Measurements from ENCODE around the gene SEMA3D. TPM values are rescaled to one million over a fixed set of nuclear protein-coding genes. Genes with fewer than 3 reads are reported as not detected.

Gene SEMA3D
- polyA plus RNA-seq, 1 donor from 2014 or later: 1.6 TPM

DNA sequence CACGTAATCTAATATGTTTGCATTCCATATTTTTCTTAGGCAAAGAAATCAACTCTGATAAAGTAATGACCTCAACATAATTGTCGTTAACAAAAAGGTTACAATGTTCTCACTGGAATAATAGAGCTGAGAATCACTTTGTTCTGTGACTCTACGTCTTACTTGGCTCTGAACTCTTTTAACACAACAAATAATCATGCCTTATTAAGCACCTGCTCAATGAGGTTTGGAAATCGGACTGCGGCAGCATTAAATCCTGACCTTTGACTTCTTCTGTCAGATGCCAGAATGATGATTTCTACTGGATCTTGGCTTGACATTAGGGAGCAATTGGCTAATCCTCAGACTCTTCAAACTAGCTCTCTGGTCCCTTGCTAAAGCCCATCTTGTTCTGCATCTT is 233.6 kb downstream of the SEMA3D start:
- H3F3A ChIP-seq (ENCODE audit: insufficient read depth, low read length, poor library complexity, severe bottlenecking): no peaks in the 10 kb centered on the region
- no peaks in the 10 kb centered on the region for H3K36me3 ChIP-seq (ENCODE audit: insufficient read depth, low read length)
- no peak overlapping the region for H2AFZ ChIP-seq (ENCODE audit: low read depth, low read length)
- H3K9me2 ChIP-seq (ENCODE audit: insufficient read depth, low read length): no peaks in the 10 kb centered on the region
- no peak overlapping the region for H3K4me2 ChIP-seq (ENCODE audit: low read length)
- no peak overlapping the region for H3K9ac ChIP-seq (ENCODE audit: low read length)
- no peaks in the 10 kb centered on the region for H3K9me3 ChIP-seq (ENCODE audit: low read length)
- no peaks in the 10 kb centered on the region for H4K20me1 ChIP-seq (ENCODE audit: insufficient read depth)
- no peak for TF ChIP-seq RAD21 (conservative IDR thresholded peaks at IDR 0.05)
- TF ChIP-seq MXI1 (conservative IDR thresholded peaks at IDR 0.05; ENCODE audit: poor library complexity, severe bottlenecking): no peak
- no peaks in the 10 kb centered on the region for H3K79me2 ChIP-seq (replicated peaks; ENCODE audit: insufficient read depth, low read length)
- no peak overlapping the region for H3K4me3 ChIP-seq (ENCODE audit: low read length)
- H3K27me3 ChIP-seq (ENCODE audit: insufficient read depth, low read depth, low read length): no peaks in the 10 kb centered on the region
- no peak overlapping the region for H3K27ac ChIP-seq (ENCODE audit: low read length)

DNA sequence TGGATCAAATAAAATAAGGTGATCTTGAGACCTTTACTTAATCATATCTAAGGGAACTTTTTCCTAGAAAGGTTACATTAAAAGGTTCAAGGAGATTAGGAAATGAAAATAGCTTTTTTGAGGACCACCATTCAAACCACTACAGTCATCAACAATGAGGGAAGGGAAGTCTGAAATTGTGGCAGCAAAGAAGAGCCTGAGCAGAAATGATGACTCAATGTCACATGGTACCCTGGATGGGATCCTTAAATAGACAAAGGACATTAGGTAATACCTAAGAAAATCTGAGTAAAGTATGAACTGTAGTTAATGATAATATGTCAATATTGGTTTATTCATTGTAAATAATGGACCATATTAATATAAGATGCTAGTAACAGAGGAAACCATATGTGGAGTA is 236.0 kb downstream of the SEMA3D start:
- no peak overlapping the region for H2AFZ ChIP-seq (ENCODE audit: low read depth, low read length)
- no peak overlapping the region for H3K4me2 ChIP-seq (ENCODE audit: low read length)
- H3K27ac ChIP-seq (ENCODE audit: low read length): no peak overlapping the region
- no peak overlapping the region for H3K9ac ChIP-seq (ENCODE audit: low read length)
- H4K20me1 ChIP-seq (ENCODE audit: insufficient read depth): no peaks in the 10 kb centered on the region
- no peaks in the 10 kb centered on the region for H3K27me3 ChIP-seq (ENCODE audit: insufficient read depth, low read depth, low read length)
- no peaks in the 10 kb centered on the region for H3K9me3 ChIP-seq (ENCODE audit: low read length)
- H3F3A ChIP-seq (ENCODE audit: insufficient read depth, low read length, poor library complexity, severe bottlenecking): no peaks in the 10 kb centered on the region
- no peak overlapping the region for H3K4me3 ChIP-seq (ENCODE audit: low read length)
- no peaks in the 10 kb centered on the region for H3K79me2 ChIP-seq (replicated peaks; ENCODE audit: insufficient read depth, low read length)
- H3K9me2 ChIP-seq (ENCODE audit: insufficient read depth, low read length): no peaks in the 10 kb centered on the region
- H3K36me3 ChIP-seq (ENCODE audit: insufficient read depth, low read length): no peaks in the 10 kb centered on the region
- TF ChIP-seq TAF1 (IDR thresholded peaks at IDR 0.05; ENCODE audit: low read depth) (no peak), POLR2AphosphoS5 (IDR thresholded peaks at IDR 0.05) (no peak), EP300 (conservative IDR thresholded peaks at IDR 0.05; ENCODE audit: poor library complexity, severe bottlenecking) (no peak), RAD21 (conservative IDR thresholded peaks at IDR 0.05) (no peak), MXI1 (conservative IDR thresholded peaks at IDR 0.05; ENCODE audit: poor library complexity, severe bottlenecking) (no peak), SMC3 (conservative IDR thresholded peaks at IDR 0.05; ENCODE audit: poor library complexity) (no peak), EZH2 (IDR thresholded peaks at IDR 0.05; ENCODE audit: borderline replicate concordance, insufficient read depth, low read length, poor library complexity, severe bottlenecking) (no peak)
- TF ChIP-seq, protein P1, sequence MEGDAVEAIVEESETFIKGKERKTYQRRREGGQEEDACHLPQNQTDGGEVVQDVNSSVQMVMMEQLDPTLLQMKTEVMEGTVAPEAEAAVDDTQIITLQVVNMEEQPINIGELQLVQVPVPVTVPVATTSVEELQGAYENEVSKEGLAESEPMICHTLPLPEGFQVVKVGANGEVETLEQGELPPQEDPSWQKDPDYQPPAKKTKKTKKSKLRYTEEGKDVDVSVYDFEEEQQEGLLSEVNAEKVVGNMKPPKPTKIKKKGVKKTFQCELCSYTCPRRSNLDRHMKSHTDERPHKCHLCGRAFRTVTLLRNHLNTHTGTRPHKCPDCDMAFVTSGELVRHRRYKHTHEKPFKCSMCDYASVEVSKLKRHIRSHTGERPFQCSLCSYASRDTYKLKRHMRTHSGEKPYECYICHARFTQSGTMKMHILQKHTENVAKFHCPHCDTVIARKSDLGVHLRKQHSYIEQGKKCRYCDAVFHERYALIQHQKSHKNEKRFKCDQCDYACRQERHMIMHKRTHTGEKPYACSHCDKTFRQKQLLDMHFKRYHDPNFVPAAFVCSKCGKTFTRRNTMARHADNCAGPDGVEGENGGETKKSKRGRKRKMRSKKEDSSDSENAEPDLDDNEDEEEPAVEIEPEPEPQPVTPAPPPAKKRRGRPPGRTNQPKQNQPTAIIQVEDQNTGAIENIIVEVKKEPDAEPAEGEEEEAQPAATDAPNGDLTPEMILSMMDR (IDR thresholded peaks at IDR 0.05; ENCODE audit: poor library complexity, severe bottlenecking): no peak
- TF ChIP-seq, protein P2, sequence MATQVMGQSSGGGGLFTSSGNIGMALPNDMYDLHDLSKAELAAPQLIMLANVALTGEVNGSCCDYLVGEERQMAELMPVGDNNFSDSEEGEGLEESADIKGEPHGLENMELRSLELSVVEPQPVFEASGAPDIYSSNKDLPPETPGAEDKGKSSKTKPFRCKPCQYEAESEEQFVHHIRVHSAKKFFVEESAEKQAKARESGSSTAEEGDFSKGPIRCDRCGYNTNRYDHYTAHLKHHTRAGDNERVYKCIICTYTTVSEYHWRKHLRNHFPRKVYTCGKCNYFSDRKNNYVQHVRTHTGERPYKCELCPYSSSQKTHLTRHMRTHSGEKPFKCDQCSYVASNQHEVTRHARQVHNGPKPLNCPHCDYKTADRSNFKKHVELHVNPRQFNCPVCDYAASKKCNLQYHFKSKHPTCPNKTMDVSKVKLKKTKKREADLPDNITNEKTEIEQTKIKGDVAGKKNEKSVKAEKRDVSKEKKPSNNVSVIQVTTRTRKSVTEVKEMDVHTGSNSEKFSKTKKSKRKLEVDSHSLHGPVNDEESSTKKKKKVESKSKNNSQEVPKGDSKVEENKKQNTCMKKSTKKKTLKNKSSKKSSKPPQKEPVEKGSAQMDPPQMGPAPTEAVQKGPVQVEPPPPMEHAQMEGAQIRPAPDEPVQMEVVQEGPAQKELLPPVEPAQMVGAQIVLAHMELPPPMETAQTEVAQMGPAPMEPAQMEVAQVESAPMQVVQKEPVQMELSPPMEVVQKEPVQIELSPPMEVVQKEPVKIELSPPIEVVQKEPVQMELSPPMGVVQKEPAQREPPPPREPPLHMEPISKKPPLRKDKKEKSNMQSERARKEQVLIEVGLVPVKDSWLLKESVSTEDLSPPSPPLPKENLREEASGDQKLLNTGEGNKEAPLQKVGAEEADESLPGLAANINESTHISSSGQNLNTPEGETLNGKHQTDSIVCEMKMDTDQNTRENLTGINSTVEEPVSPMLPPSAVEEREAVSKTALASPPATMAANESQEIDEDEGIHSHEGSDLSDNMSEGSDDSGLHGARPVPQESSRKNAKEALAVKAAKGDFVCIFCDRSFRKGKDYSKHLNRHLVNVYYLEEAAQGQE (IDR thresholded peaks at IDR 0.05; ENCODE audit: borderline replicate concordance): no peak

GRCh38 chr7:84949501-84949900 is 237.4 kb downstream of the SEMA3D start:
- Histone ChIP-seq H3F3A (ENCODE audit: insufficient read depth, low read length, poor library complexity, severe bottlenecking) (no peaks in the 10 kb centered on the region), H3K36me3 (ENCODE audit: insufficient read depth, low read length) (no peaks in the 10 kb centered on the region), H3K9me2 (ENCODE audit: insufficient read depth, low read length) (no peaks in the 10 kb centered on the region), H3K9ac (ENCODE audit: low read length) (no peak overlapping the region), H3K79me2 (replicated peaks; ENCODE audit: insufficient read depth, low read length) (no peaks in the 10 kb centered on the region), H3K4me2 (ENCODE audit: low read length) (no peak overlapping the region), H3K9me3 (ENCODE audit: low read length) (no peaks in the 10 kb centered on the region), H3K4me3 (ENCODE audit: low read length) (no peak overlapping the region), H3K27me3 (ENCODE audit: insufficient read depth, low read depth, low read length) (no peaks in the 10 kb centered on the region), H2AFZ (ENCODE audit: low read depth, low read length) (no peak overlapping the region), H4K20me1 (ENCODE audit: insufficient read depth) (no peaks in the 10 kb centered on the region), H3K27ac (ENCODE audit: low read length) (no peak overlapping the region)
- TF ChIP-seq POLR2AphosphoS5 (IDR thresholded peaks at IDR 0.05) (no peak), EZH2 (IDR thresholded peaks at IDR 0.05; ENCODE audit: borderline replicate concordance, insufficient read depth, low read length, poor library complexity, severe bottlenecking) (no peak), SMC3 (conservative IDR thresholded peaks at IDR 0.05; ENCODE audit: poor library complexity) (no peak), MXI1 (conservative IDR thresholded peaks at IDR 0.05; ENCODE audit: poor library complexity, severe bottlenecking) (no peak), EP300 (conservative IDR thresholded peaks at IDR 0.05; ENCODE audit: poor library complexity, severe bottlenecking) (no peak), RAD21 (conservative IDR thresholded peaks at IDR 0.05) (no peak), TAF1 (IDR thresholded peaks at IDR 0.05; ENCODE audit: low read depth) (no peak)
- TF ChIP-seq, protein P1 (IDR thresholded peaks at IDR 0.05; ENCODE audit: poor library complexity, severe bottlenecking): no peak
- TF ChIP-seq, protein P2 (IDR thresholded peaks at IDR 0.05; ENCODE audit: borderline replicate concordance): no peak

All from neural cell (in vitro differentiated cells).